HepG2 (cell line): ENCODE data around the gene HSF4. TPM values are rescaled to one million over a fixed set of nuclear protein-coding genes. Genes with fewer than 3 reads are reported as not detected.

Source experiments
- ATAC-seq: fragments of 200-7000 bp; cut with Tn5 transposase; 3 replicates; pipeline ENCODE4 v1.9.1; 2020; ENCODE audit warnings: mild to moderate bottlenecking, moderate library complexity
- BruUV-seq: library from RNA; stranded (reverse); fragments of 400-500 nt; replicated peaks from 2 replicates; lab custom pipeline; 2021; lab: Mats Ljungman, UMichigan
- CTCF ChIA-PET: fragments of 300-600 bp; formaldehyde crosslinking; extraction: SDS; loops from one replicate; lab custom pipeline; 2021; ENCODE audit warnings: low total read pairs, inconsistent platforms, low intra/inter-chr PET ratio; lab: Yijun Ruan, JAX
- POLR2A ChIA-PET: fragments of 350-600 bp; sonication (Branson Sonifier 250); formaldehyde crosslinking; loops from one replicate; lab custom pipeline; 2020; ENCODE audit warnings: antibody characterized with exemption, inconsistent platforms; lab: Yijun Ruan, JAX
- DNase-seq: peaks from one replicate; pipeline ENCODE4 v3.0.0-alpha.2; 2015; ENCODE audit warnings: low spot score
- FAIRE-seq: peaks from 3 replicates; lab custom pipeline; 2011; peaks lifted over from hg19 to GRCh38; lab: Jason Lieb, UNC
- H2AFZ ChIP-seq: one replicate; pipeline ENCODE4 v1.6.1; 2011; ENCODE audit warnings: low read length, inconsistent platforms
- H3K27ac ChIP-seq: fragments of 300-600 bp; 3 replicates; pipeline ENCODE4 v1.8.0; 2011; ENCODE audit warnings: mixed run types, mild to moderate bottlenecking, mixed read lengths, low read length, inconsistent platforms; ENCODE audit not compliant: insufficient read depth; ENCODE audit errors: extremely low read length
- H3K27me3 ChIP-seq, 2 experiments: fragments of 200-600 bp in 1 of 2; 2 replicates in 1 of 2; 3 replicates in 1 of 2; pipeline versions ENCODE4 v1.6.0 to v1.8.0; 2011; ENCODE audit warnings: low read length in 2 of 2, mild to moderate bottlenecking in 2 of 2, moderate library complexity in 2 of 2, inconsistent platforms in 1 of 2; ENCODE audit not compliant: insufficient read depth in 2 of 2, control insufficient read depth in 1 of 2
- H3K36me3 ChIP-seq, 2 experiments: fragments of 200-600 bp in 1 of 2; replicated peaks in 1 of 2; 2 replicates in 1 of 2; 3 replicates in 1 of 2; pipeline versions ENCODE4 v1.5.1 to v1.8.0; 2011; ENCODE audit warnings: low read length in 2 of 2, inconsistent platforms in 1 of 2; ENCODE audit not compliant: insufficient read depth in 2 of 2, control insufficient read depth in 1 of 2
- H3K4me1 ChIP-seq: 2 replicates; pipeline ENCODE4 v1.5.1; 2012; ENCODE audit warnings: low read length, inconsistent platforms; ENCODE audit not compliant: insufficient read depth
- H3K4me2 ChIP-seq: 2 replicates; pipeline ENCODE4 v1.6.0; 2011; ENCODE audit warnings: low read depth, low read length, inconsistent platforms
- H3K4me3 ChIP-seq, 3 experiments: fragments of 200-600 bp in 1 of 3; sonication (generic), shearing (Covaris generic) in 1 of 3; replicated peaks in 1 of 3; 2 replicates each; pipeline ENCODE4 v1.5.1; 2011 to 2016; ENCODE audit warnings: low read length in 3 of 3, inconsistent platforms in 2 of 3, low read depth in 2 of 3, mild to moderate bottlenecking in 2 of 3, control low read depth in 1 of 3, mixed read lengths in 1 of 3; ENCODE audit not compliant: insufficient read depth in 1 of 3
- H3K79me2 ChIP-seq: one replicate; pipeline ENCODE4 v1.6.1; 2011; ENCODE audit warnings: low read length, inconsistent platforms; ENCODE audit not compliant: insufficient read depth
- H3K9ac ChIP-seq: 2 replicates; pipeline ENCODE4 v1.6.0; 2011; ENCODE audit warnings: mild to moderate bottlenecking, low read depth, low read length, inconsistent platforms; ENCODE audit not compliant: insufficient read depth
- H3K9me3 ChIP-seq: 2 replicates; pipeline ENCODE4 v1.5.1; 2012; ENCODE audit warnings: mild to moderate bottlenecking, low read length
- H4K20me1 ChIP-seq: 2 replicates; pipeline ENCODE4 v1.6.0; 2011; ENCODE audit warnings: inconsistent platforms, mild to moderate bottlenecking, low read length, moderate library complexity; ENCODE audit not compliant: insufficient read depth
- ARNT ChIP-seq: fragments of 450-650 bp; IDR thresholded peaks from 2 replicates; pipeline ENCODE4 v1.6.1; 2017
- ATF3 ChIP-seq: sonication (generic); formaldehyde crosslinking; IDR thresholded peaks from 2 replicates; pipeline ENCODE4 v1.4.0; 2020; ENCODE audit warnings: missing genetic modification reagents
- CTCF ChIP-seq: sonication (generic); formaldehyde crosslinking; IDR thresholded peaks from 2 replicates; pipeline ENCODE4 v1.5.0; 2020; ENCODE audit warnings: mild to moderate bottlenecking, missing genetic modification reagents, moderate library complexity
- FOXA1 ChIP-seq, 2 experiments: fragments of 450-650 bp in 1 of 2; sonication (generic) in 1 of 2; formaldehyde crosslinking in 1 of 2; IDR thresholded peaks; 2 replicates each; pipeline versions ENCODE4 v1.4.0 to v1.6.1; 2016 to 2020; ENCODE audit warnings: missing genetic modification reagents in 1 of 2
- KAT7 ChIP-seq: IDR thresholded peaks from 2 replicates; pipeline ENCODE4 v1.6.1; 2018; ENCODE audit warnings: borderline replicate concordance, missing compliant biosample characterization
- MIER2 ChIP-seq: IDR thresholded peaks from 2 replicates; pipeline ENCODE4 v1.6.1; 2016; ENCODE audit warnings: missing biosample characterization, missing genetic modification reagents
- NCOR1 ChIP-seq: fragments of 200-600 bp; sonication (generic); IDR thresholded peaks from 2 replicates; pipeline ENCODE4 v1.7.0; 2017; ENCODE audit warnings: antibody characterized with exemption, low read length, borderline replicate concordance
- SIX4 ChIP-seq: sonication (generic); formaldehyde crosslinking; IDR thresholded peaks from 2 replicates; pipeline ENCODE4 v1.4.0; 2020; ENCODE audit warnings: missing genetic modification reagents
- ZBTB42 ChIP-seq: sonication (generic); formaldehyde crosslinking; IDR thresholded peaks from 2 replicates; pipeline ENCODE4 v1.5.0; 2020; ENCODE audit warnings: mild to moderate bottlenecking, missing genetic modification reagents
- ZNF432 ChIP-seq: sonication (generic); formaldehyde crosslinking; IDR thresholded peaks from 2 replicates; pipeline ENCODE4 v1.5.0; 2020; ENCODE audit warnings: missing genetic modification reagents, mild to moderate bottlenecking, borderline replicate concordance
- ZNF644 ChIP-seq: IDR thresholded peaks from 2 replicates; pipeline ENCODE4 v1.6.1; 2016; ENCODE audit warnings: low read depth
- ZNF780A ChIP-seq: sonication (generic); formaldehyde crosslinking; IDR thresholded peaks from 2 replicates; pipeline ENCODE4 v1.8.0; 2022; ENCODE audit warnings: mild to moderate bottlenecking, missing genetic modification reagents, moderate library complexity
- ZNF850 ChIP-seq: sonication (generic); formaldehyde crosslinking; conservative IDR thresholded peaks from 2 replicates; pipeline ENCODE4 v1.9.0; 2021; ENCODE audit warnings: mild to moderate bottlenecking, missing genetic modification reagents
- WGBS: methylation state at CpG from one replicate; pipeline ENCODE4 v1.1.6; 2017; ENCODE audit warnings: low lambda C conversion rate; 5-methylcytosine and 5-hydroxymethylcytosine counted together
- in situ Hi-C: cut with HindIII; loops from 2 replicates; pipeline ENCODE4 v1.10.0; 2017; ENCODE audit warnings: low pct_unique_long_range_greater_than_20kb; ENCODE audit not compliant: extremely low pct_ligation_motif_present
- intact Hi-C: fragments of 100-400 bp; cut with micrococcal nuclease; formaldehyde crosslinking; loops from one replicate; pipeline ENCODE4 v1.10.0; 2022; ENCODE audit not compliant: unreplicated experiment
- polyA plus RNA-seq, 8 experiments: library from polyadenylated mRNA; depleted of rRNA in 3 of 8; stranded (reverse) in 7 of 8; unstranded in 1 of 8; fragments of >200 nt; fragmentation: Illumina TruSeq in 4 of 8; extraction: Trizol in 4 of 8; gene quantifications; 2 replicates each; pipeline versions ENCODE4 v1.2.1 to v1.2.3, GENCODE V29; 2011 to 2016; ENCODE audit warnings: low read depth in 4 of 8, missing spikeins in 1 of 8, mixed read lengths in 1 of 8; ENCODE audit not compliant: insufficient read depth in 1 of 8
- total RNA-seq, 5 experiments: library from RNA; depleted of rRNA; stranded (reverse); fragments of >200 nt; fragmentation: Illumina TruSeq; extraction: Trizol; gene quantifications; 2 replicates each; pipeline ENCODE4 v1.2.3, GENCODE V29; 2016; ENCODE audit warnings: low read depth in 1 of 5
- TF ChIP-seq, protein P1 (sequence below): sonication (generic); formaldehyde crosslinking; IDR thresholded peaks from 2 replicates; pipeline ENCODE4 v1.5.0; 2020; ENCODE audit warnings: missing genetic modification reagents, mild to moderate bottlenecking, borderline replicate concordance

HSF4 gene
- total and polyA plus RNA-seq, 2 of the 13 experiments (the other 11 are each of a cell fraction or from before 2014, with no cell fraction given), result 3.5 to 16.9 TPM

- peak; percentile 21; the same call in 1 of the 2 replicates for TF ChIP-seq CTCF (CRISPR knock-in tag)
Observed at GRCh38 chr16:67166598-67167168, 2.1 kb downstream of the HSF4 start (continued).

GRCh38 chr16:67167588-67167987, 3.0 kb downstream of the HSF4 start:
- no TSS peak for BruUV-seq

DNA sequence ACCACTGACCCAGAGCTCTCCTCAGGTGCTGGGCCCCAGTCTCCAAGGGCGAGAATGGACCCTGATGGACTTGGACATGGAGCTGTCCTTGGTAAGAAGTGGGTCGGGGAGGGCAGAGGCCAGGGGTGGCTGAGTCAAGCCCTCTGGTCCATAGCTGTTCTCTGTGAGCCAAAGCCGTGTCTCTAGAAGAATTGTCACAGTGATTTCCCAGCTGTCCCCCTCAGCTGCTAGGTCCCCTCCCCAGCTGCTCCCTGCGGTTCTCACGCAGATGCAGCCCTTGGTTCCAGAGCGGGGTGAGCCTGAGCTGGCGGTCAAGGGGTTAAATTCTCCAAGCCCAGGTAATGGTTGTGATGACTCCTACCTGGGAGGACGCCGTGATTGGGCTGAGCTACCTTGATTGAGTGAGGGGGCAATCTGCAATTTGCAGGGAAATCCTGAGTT, 4.5 kb downstream of the HSF4 start:
- Histone ChIP-seq H3K4me3 (peak overlapping the region in 2 of 3 experiments; percentile 67 to 78; a peak in 4 of 6 replicates), H3K4me2 (peak overlapping the region; percentile 99), H3K9ac (no peak overlapping the region), H3K27me3 (peaks cover 9 to 40% of the 10 kb centered on the region in 2 experiments), H3K36me3 (no peaks in the 10 kb centered on the region), H3K9me3 (no peaks in the 10 kb centered on the region), H2AFZ (no peak overlapping the region), H4K20me1 (no peaks in the 10 kb centered on the region), H3K4me1 (peaks cover 67% of the 10 kb centered on the region), H3K27ac (no peak overlapping the region), H3K79me2 (no peaks in the 10 kb centered on the region)
- BruUV-seq, result no TSS peak
- in situ Hi-C loops, result no loop called here
- DNase-seq, result no peak
- ChIA-PET POLR2A (interaction anchor here (3.3 to 3.4 kb wide), 2 partner anchors 9 to 58 kb away, joined by 15 to 54 read pairs; partner anchors contain the start of genes FBXL8, PHAF1 and TRADD), CTCF (interaction anchor here (1.0 kb wide), 1 partner anchor 15 kb away, joined by 3 read pairs; the partner anchor contains the start of gene MATCAP1)
- no peak for ATAC-seq
- intact Hi-C loops, result no loop called here
- WGBS, result 35% methylated on average over 9 of the region's 9 CpGs
- no peak for FAIRE-seq
- TF ChIP-seq FOXA1 (IDR thresholded peaks at IDR 0.05), result no peak
- TF ChIP-seq FOXA1 (CRISPR knock-in tag; IDR thresholded peaks at IDR 0.05), result no peak
- TF ChIP-seq ZNF850 (CRISPR knock-in tag), result no peak
- TF ChIP-seq ZNF432, result no peak
- TF ChIP-seq SIX4, result no peak
- TF ChIP-seq ARNT, result no peak
- TF ChIP-seq ATF3 (CRISPR knock-in tag), result no peak
- peak; percentile 89 for TF ChIP-seq MIER2 (CRISPR knock-in tag)
- TF ChIP-seq ZBTB42 (CRISPR knock-in tag), result no peak
- TF ChIP-seq NCOR1, result no peak
- TF ChIP-seq, protein P1, sequence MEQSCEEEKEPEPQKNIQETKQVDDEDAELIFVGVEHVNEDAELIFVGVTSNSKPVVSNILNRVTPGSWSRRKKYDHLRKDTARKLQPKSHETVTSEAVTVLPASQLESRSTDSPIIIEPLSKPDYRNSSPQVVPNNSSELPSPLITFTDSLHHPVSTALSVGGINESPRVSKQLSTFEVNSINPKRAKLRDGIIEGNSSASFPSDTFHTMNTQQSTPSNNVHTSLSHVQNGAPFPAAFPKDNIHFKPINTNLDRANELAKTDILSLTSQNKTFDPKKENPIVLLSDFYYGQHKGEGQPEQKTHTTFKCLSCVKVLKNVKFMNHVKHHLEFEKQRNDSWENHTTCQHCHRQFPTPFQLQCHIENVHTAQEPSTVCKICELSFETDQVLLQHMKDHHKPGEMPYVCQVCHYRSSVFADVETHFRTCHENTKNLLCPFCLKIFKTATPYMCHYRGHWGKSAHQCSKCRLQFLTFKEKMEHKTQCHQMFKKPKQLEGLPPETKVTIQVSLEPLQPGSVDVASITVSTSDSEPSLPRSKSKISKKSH (CRISPR knock-in tag), result no peak; the same call in 1 of the 2 replicates

More at GRCh38 chr16:67167588-67167987, 3.0 kb downstream of the HSF4 start:
- Histone ChIP-seq H3K4me1 (peaks cover 56% of the 10 kb centered on the region), H4K20me1 (no peaks in the 10 kb centered on the region), H3K4me2 (no peak overlapping the region), H3K36me3 (no peaks in the 10 kb centered on the region), H3K9me3 (no peaks in the 10 kb centered on the region), H2AFZ (no peak overlapping the region), H3K79me2 (no peaks in the 10 kb centered on the region), H3K27ac (no peak overlapping the region), H3K27me3 (peaks cover 9 to 40% of the 10 kb centered on the region in 2 experiments), H3K4me3 (no peak overlapping the region), H3K9ac (no peak overlapping the region)
- in situ Hi-C loops, result no loop called here
- ChIA-PET POLR2A (interaction anchor here (1.2 kb wide), 1 partner anchor 262 kb away, joined by 3 read pairs; no protein-coding TSS in a partner anchor), CTCF (no interaction called here)
- ATAC-seq, result no peak
- 36% methylated on average over 3 of the region's 7 CpGs for WGBS
- intact Hi-C loops, result no loop called here
- no peak for DNase-seq
- FAIRE-seq, result no peak
- no peak for TF ChIP-seq KAT7 (CRISPR knock-in tag)
- no peak for TF ChIP-seq ZNF780A
- TF ChIP-seq ZNF644, result no peak
